CD14-positive monocyte (primary cell): Measurements from ENCODE around the gene UCP2. TPM values are rescaled to one million over a fixed set of nuclear protein-coding genes. Genes with fewer than 3 reads are reported as not detected.

ENCODE experiments used
- DNase-seq, 3 donors: peaks; one replicate each; pipeline ENCODE4 v3.0.0-alpha.2; 2011 to 2022
- H2AFZ ChIP-seq: 2 replicates; pipeline ENCODE4 v1.6.0; 2012; ENCODE audit warnings: mild to moderate bottlenecking, low read depth, low read length, inconsistent platforms; ENCODE audit not compliant: insufficient read depth, poor library complexity, severe bottlenecking
- H3K27ac ChIP-seq, 2 donors: 1 replicate in 1 of 2; 2 replicates in 1 of 2; pipeline ENCODE4 v1.5.1; 2012 to 2013; ENCODE audit warnings: low read length in 2 of 2, control low read depth in 1 of 2, inconsistent platforms in 1 of 2, low read depth in 1 of 2, mild to moderate bottlenecking in 1 of 2
- H3K27me3 ChIP-seq, 2 donors: one replicate each; pipeline versions ENCODE4 v1.6.0 to v1.6.1; 2011 to 2013; ENCODE audit warnings: low read length in 2 of 2; ENCODE audit not compliant: control insufficient read depth in 2 of 2, insufficient read depth in 2 of 2
- H3K36me3 ChIP-seq, 2 donors: replicated peaks in 1 of 2; 1 replicate in 1 of 2; 2 replicates in 1 of 2; pipeline versions ENCODE4 v1.5.1 to v1.6.1; 2012 to 2013; ENCODE audit warnings: low read length in 2 of 2, control low read depth in 1 of 2, inconsistent platforms in 1 of 2, mild to moderate bottlenecking in 1 of 2; ENCODE audit not compliant: insufficient read depth in 2 of 2, control insufficient read depth in 1 of 2
- H3K4me1 ChIP-seq, 2 donors: 1 replicate in 1 of 2; 2 replicates in 1 of 2; pipeline versions ENCODE4 v1.5.1 to v1.6.1; 2012 to 2013; ENCODE audit warnings: low read length in 2 of 2, control low read depth in 1 of 2, inconsistent platforms in 1 of 2, mild to moderate bottlenecking in 1 of 2, moderate library complexity in 1 of 2; ENCODE audit not compliant: insufficient read depth in 2 of 2, control insufficient read depth in 1 of 2
- H3K4me2 ChIP-seq: replicated peaks from 2 replicates; pipeline ENCODE3; 2012; ENCODE audit warnings: low read length, moderate library complexity, mild to moderate bottlenecking; ENCODE audit not compliant: poor library complexity, severe bottlenecking; ENCODE audit errors: extremely low read depth
- H3K4me3 ChIP-seq, 3 experiments: fragments of 200-600 bp in 1 of 3; sonication (generic) in 1 of 3; replicated peaks in 1 of 3; 1 replicate in 2 of 3; 2 replicates in 1 of 3; pipeline ENCODE4 v1.5.1; 2011 to 2013; ENCODE audit warnings: low read length in 3 of 3, mild to moderate bottlenecking in 3 of 3, control low read depth in 2 of 3, low read depth in 2 of 3, inconsistent platforms in 1 of 3, moderate library complexity in 1 of 3
- H3K79me2 ChIP-seq: 2 replicates; pipeline ENCODE4 v1.6.0; 2012; ENCODE audit warnings: mild to moderate bottlenecking, control low read depth, inconsistent platforms, low read length, moderate library complexity; ENCODE audit not compliant: insufficient read depth
- H3K9ac ChIP-seq: 2 replicates; pipeline ENCODE4 v1.6.0; 2017; ENCODE audit warnings: low read length, mild to moderate bottlenecking; ENCODE audit not compliant: insufficient read depth, poor library complexity, severe bottlenecking
- H3K9me3 ChIP-seq, 2 donors: replicated peaks in 1 of 2; 1 replicate in 1 of 2; 2 replicates in 1 of 2; pipeline versions ENCODE4 v1.5.1 to v1.6.1; 2012 to 2013; ENCODE audit warnings: low read length in 2 of 2, control low read depth in 1 of 2; ENCODE audit not compliant: control insufficient read depth in 1 of 2, insufficient read depth in 1 of 2
- H4K20me1 ChIP-seq: 2 replicates; pipeline ENCODE4 v1.6.0; 2012; ENCODE audit warnings: mild to moderate bottlenecking, low read length, control low read depth, moderate library complexity; ENCODE audit not compliant: insufficient read depth
- H3K27ac Mint-ChIP-seq, 7 donors: one replicate each; pipeline ENCODE4 v1.8.0; 2020; ENCODE audit warnings: mild to moderate bottlenecking in 7 of 7, mixed read lengths in 7 of 7, moderate library complexity in 6 of 7, inconsistent platforms in 2 of 7
- H3K27me3 Mint-ChIP-seq, 3 donors: one replicate each; pipeline ENCODE4 v1.8.0; 2021 to 2022; ENCODE audit warnings: low read depth in 3 of 3, mild to moderate bottlenecking in 3 of 3, mixed read lengths in 3 of 3, moderate library complexity in 3 of 3, inconsistent platforms in 1 of 3
- H3K36me3 Mint-ChIP-seq, 2 donors: one replicate each; pipeline ENCODE4 v1.8.0; 2020; ENCODE audit warnings: mixed read lengths in 2 of 2, inconsistent platforms in 1 of 2, mild to moderate bottlenecking in 1 of 2
- H3K4me1 Mint-ChIP-seq: one replicate; pipeline ENCODE4 v1.8.0; 2020; ENCODE audit warnings: mild to moderate bottlenecking, mixed read lengths
- H3K4me3 Mint-ChIP-seq, 2 donors: one replicate each; pipeline ENCODE4 v1.8.0; 2020; ENCODE audit warnings: mild to moderate bottlenecking in 2 of 2, mixed read lengths in 2 of 2, moderate library complexity in 1 of 2
- H3K9me3 Mint-ChIP-seq, 7 donors: one replicate each; pipeline ENCODE4 v1.8.0; 2020 to 2022; ENCODE audit warnings: mixed read lengths in 7 of 7, mild to moderate bottlenecking in 6 of 7, moderate library complexity in 6 of 7, inconsistent platforms in 2 of 7
- CTCF ChIP-seq: fragments of 200-600 bp; IDR thresholded peaks from one replicate; pipeline ENCODE4 v1.8.0; 2022; ENCODE audit warnings: antibody characterized with exemption, mild to moderate bottlenecking
- WGBS: methylation state at CpG from one replicate; pipeline ENCODE4 v1.1.5; 2013; ENCODE audit warnings: missing lambda C conversion rate; ENCODE audit not compliant: insufficient coverage; 5-methylcytosine and 5-hydroxymethylcytosine counted together
- intact Hi-C, 2 donors: fragments of 100-400 bp; cut with micrococcal nuclease; formaldehyde crosslinking; loops; one replicate each; pipeline versions ENCODE4 v1.15.0 to v1.15.1; 2023
- polyA plus RNA-seq, 3 donors: library from polyadenylated mRNA; depleted of rRNA in 1 of 3; unstranded in 2 of 3; stranded (reverse) in 1 of 3; fragments of 300-500 nt in 2 of 3; fragments of >200 nt in 1 of 3; fragmentation: Illumina TruSeq in 2 of 3; gene quantifications; 1 replicate in 2 of 3; 2 replicates in 1 of 3; pipeline ENCODE4 v1.2.3, GENCODE V29; 2012 to 2021

Gene UCP2
- polyA plus RNA-seq, 3 donors = 496 to 665 (median 649) TPM

- H3K9ac ChIP-seq = no peak overlapping the region
- no peak overlapping the region for H3K27ac ChIP-seq
- H3K79me2 ChIP-seq = no peaks in the 10 kb centered on the region
- peaks cover 3 to 5% of the 10 kb centered on the region in 2 donors for H3K4me1 ChIP-seq
- no peak for DNase-seq
- intact Hi-C loops = loop anchor here in 1 of 2 donors (10.0 kb wide), 1 partner anchor 210 kb away; the partner anchor contains the start of genes C2CD3 and PPME1
- Mint-ChIP-seq H3K4me1 (peaks cover 6% of the 10 kb centered on the region), H3K9me3 (no peaks in the 10 kb centered on the region), H3K4me3 (no peak overlapping the region), H3K27me3 (peaks cover 5 to 17% (median 6%) of the 10 kb centered on the region in 3 donors), H3K27ac (no peak overlapping the region), H3K36me3 (no peaks in the 10 kb centered on the region)
- no peaks in the 10 kb centered on the region for H3K36me3 ChIP-seq
- no peaks in the 10 kb centered on the region for H3K9me3 ChIP-seq
- no peaks in the 10 kb centered on the region for H4K20me1 ChIP-seq
- no peaks in the 10 kb centered on the region for H3K27me3 ChIP-seq
- WGBS = 60% methylated on average over 1 of the region's 10 CpGs
- TF ChIP-seq CTCF = no peak
- H2AFZ ChIP-seq = no peak overlapping the region
- no peak overlapping the region for H3K4me3 ChIP-seq
- H3K4me2 ChIP-seq = no peak overlapping the region
These were observed 17.4 kb downstream of the UCP2 start for GRCh38 chr11:73965076-73965763.

DNA sequence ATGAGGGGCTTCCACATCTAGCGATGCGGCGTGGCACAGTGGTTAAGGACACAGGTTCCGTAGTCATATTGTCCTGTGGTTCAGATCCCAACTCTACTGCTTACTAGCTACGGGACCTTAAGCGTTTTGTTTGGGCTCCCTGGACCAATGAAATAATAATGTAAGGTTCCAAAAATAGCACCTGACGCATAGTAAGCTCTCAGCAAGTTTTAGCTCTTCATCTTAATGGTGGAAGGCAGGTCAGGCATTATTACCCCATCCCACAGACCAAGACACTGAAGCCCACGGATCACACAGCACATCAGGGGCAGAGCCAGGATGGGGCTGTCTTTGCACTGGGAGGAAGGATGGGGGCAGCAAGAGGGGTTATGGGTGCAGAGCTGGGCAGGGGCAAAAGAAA is 18.8 kb downstream of the UCP2 start:
- Histone ChIP-seq H3K36me3 (no peaks in the 10 kb centered on the region), H2AFZ (peak overlapping the region; percentile 55), H3K27me3 (no peaks in the 10 kb centered on the region), H4K20me1 (no peaks in the 10 kb centered on the region), H3K4me1 (peaks cover 3 to 5% of the 10 kb centered on the region in 2 donors), H3K4me2 (no peak overlapping the region), H3K4me3 (no peak overlapping the region), H3K9ac (no peak overlapping the region), H3K27ac (no peak overlapping the region), H3K9me3 (no peaks in the 10 kb centered on the region), H3K79me2 (no peaks in the 10 kb centered on the region)
- no peaks in the 10 kb centered on the region for H3K36me3 Mint-ChIP-seq
- H3K4me1 Mint-ChIP-seq = peaks cover 6% of the 10 kb centered on the region
- DNase-seq = no peak
- intact Hi-C loops = loop anchor here (5.0 to 10.0 kb wide), 2 partner anchors 128 to 211 kb away; partner anchors contain the start of genes C2CD3 (in 1 of the 2) and PPME1 (in 1 of the 2)
- H3K9me3 Mint-ChIP-seq = no peaks in the 10 kb centered on the region
- no peak for TF ChIP-seq CTCF
- H3K27ac Mint-ChIP-seq = peak overlapping the region in 1 of 7 donors; percentile 25
- 91% methylated on average over 4 of the region's 8 CpGs for WGBS
- H3K27me3 Mint-ChIP-seq = peaks cover 1 to 16% (median 6%) of the 10 kb centered on the region in 3 donors
- no peak overlapping the region for H3K4me3 Mint-ChIP-seq
